Effector memory CD8-positive, alpha-beta T cell (primary cell): ENCODE measurements around the gene TJP3.

Source experiments
- ATAC-seq: fragments of 150-1000 bp; cut with Tn5 transposase; replicated peaks from 2 replicates; pipeline ENCODE4 v1.10.0; 2021; ENCODE audit warnings: mild to moderate bottlenecking, moderate library complexity
- DNase-seq, 3 experiments: peaks; one replicate each; pipeline ENCODE4 v3.0.0; 2021
- H3K27ac Mint-ChIP-seq, 2 donors: one replicate each; pipeline ENCODE4 v1.8.0; 2022; ENCODE audit warnings: mild to moderate bottlenecking in 2 of 2, mixed read lengths in 2 of 2, moderate library complexity in 2 of 2
- H3K27me3 Mint-ChIP-seq, 2 donors: one replicate each; pipeline ENCODE4 v1.8.0; 2022; ENCODE audit warnings: mixed read lengths in 2 of 2
- H3K36me3 Mint-ChIP-seq: one replicate; pipeline ENCODE4 v1.8.0; 2022; ENCODE audit warnings: mild to moderate bottlenecking, moderate library complexity, mixed read lengths; ENCODE audit not compliant: insufficient read depth
- H3K4me1 Mint-ChIP-seq, 2 donors: one replicate each; pipeline ENCODE4 v1.8.0; 2022; ENCODE audit warnings: low read depth in 2 of 2, mixed read lengths in 2 of 2
- H3K4me3 Mint-ChIP-seq, 2 donors: one replicate each; pipeline ENCODE4 v1.8.0; 2022; ENCODE audit warnings: mild to moderate bottlenecking in 2 of 2, mixed read lengths in 2 of 2, moderate library complexity in 2 of 2
- H3K9me3 Mint-ChIP-seq, 2 donors: one replicate each; pipeline ENCODE4 v1.8.0; 2022; ENCODE audit warnings: mixed read lengths in 2 of 2

Gene TJP3

DNA sequence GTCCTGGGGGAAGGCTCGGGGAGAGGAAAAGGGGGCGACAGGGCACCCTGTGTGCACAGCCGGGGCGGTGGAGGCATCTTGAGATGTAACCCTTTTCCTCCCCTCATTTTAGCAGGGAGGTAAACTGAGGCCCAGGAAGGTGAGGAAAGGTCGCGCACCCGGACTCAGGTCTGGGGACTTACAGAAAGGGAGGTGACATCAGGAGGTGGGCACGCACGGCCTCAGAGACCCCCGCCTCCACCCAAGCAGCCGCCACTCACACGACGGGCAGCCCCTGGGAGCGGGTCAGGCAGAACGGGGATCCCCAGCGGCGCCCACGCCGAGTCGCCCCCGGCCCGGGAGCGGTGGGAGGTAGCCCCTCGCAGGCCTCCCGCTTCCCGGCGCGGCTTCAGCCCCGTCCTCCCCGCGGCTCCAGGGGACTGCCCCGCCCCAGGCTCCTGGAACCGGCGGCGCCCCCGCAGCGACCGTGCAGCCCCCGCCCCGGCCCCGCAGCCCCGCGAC, 8.4 kb upstream of the TJP3 start:
- H3K27ac Mint-ChIP-seq, result peak overlapping the region in 1 of 2 donors; percentile 90
- ATAC-seq (peak; percentile 10), DNase-seq (no peak)
- no peaks in the 10 kb centered on the region for H3K9me3 Mint-ChIP-seq
- peaks cover 19 to 28% of the 10 kb centered on the region in 2 donors for H3K4me1 Mint-ChIP-seq
- peak overlapping the region; percentile 91 to 95 for H3K4me3 Mint-ChIP-seq
- peaks cover 5% of the 10 kb centered on the region for H3K36me3 Mint-ChIP-seq
- no peaks in the 10 kb centered on the region for H3K27me3 Mint-ChIP-seq

- Mint-ChIP-seq H3K27ac (peak within 1 kb of the TSS in 1 of 2 donors; percentile 90), H3K36me3 (peaks cover 5% of the 10 kb centered on the region), H3K27me3 (peaks cover 0 to 1% of the 10 kb centered on the region in 2 donors), H3K4me1 (peaks cover 19 to 28% of the 10 kb centered on the region in 2 donors), H3K9me3 (no peaks in the 10 kb centered on the region), H3K4me3 (peak within 1 kb of the TSS; percentile 91 to 95)
- DNase-seq, result peak; percentile 92 to 93 (median 92)
- ATAC-seq, result peak; percentile 97
Measured at GRCh38 chr19:3700242-3701032, 7.7 kb upstream of the TJP3 start, which contains the start of gene PIP5K1C. TSS of gene PIP5K1C (minus strand) at chr19:3700468. CDS start at chr19:3700390, 78 bp downstream.

- DNase-seq (no peak), ATAC-seq (no peak)
- peaks cover 5% of the 10 kb centered on the region for H3K36me3 Mint-ChIP-seq
- H3K27ac Mint-ChIP-seq, result no peak overlapping the region
- peaks cover 19 to 31% of the 10 kb centered on the region in 2 donors for H3K4me1 Mint-ChIP-seq
- H3K4me3 Mint-ChIP-seq, result no peak overlapping the region
- H3K9me3 Mint-ChIP-seq, result no peaks in the 10 kb centered on the region
- peaks cover 0 to 9% of the 10 kb centered on the region in 2 donors for H3K27me3 Mint-ChIP-seq
Measured at GRCh38 chr19:3701200-3701599, 7.0 kb upstream of the TJP3 start.

DNA sequence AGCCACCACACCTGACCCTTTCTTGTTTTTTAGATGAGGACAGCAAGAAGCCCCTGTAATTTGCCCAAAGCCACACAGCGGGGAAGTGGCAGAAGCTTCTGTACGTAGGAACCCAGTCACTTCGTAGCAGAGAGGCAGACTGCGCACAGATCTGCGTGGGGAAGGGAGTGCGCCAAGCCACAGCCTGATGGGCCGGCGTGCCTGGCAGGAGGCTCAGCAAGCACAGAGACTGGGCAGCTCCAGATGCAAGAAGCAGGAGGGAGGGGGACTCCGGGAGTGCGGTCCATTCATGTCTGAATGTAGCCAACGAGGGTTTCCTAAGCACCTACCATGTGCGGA, 347 bp upstream of the TJP3 start:
- DNase-seq (no peak), ATAC-seq (no peak)
- no peak overlapping the region for H3K4me3 Mint-ChIP-seq
- peaks cover 3 to 4% of the 10 kb centered on the region in 2 donors for H3K4me1 Mint-ChIP-seq
- H3K27ac Mint-ChIP-seq, result no peak overlapping the region
- no peaks in the 10 kb centered on the region for H3K36me3 Mint-ChIP-seq
- peaks cover 0 to 26% of the 10 kb centered on the region in 2 donors for H3K27me3 Mint-ChIP-seq
- no peaks in the 10 kb centered on the region for H3K9me3 Mint-ChIP-seq

GRCh38 chr19:3710265-3710812, 2.2 kb downstream of the TJP3 start:
- Mint-ChIP-seq H3K27ac (no peak overlapping the region), H3K27me3 (peaks cover 0 to 26% of the 10 kb centered on the region in 2 donors), H3K4me1 (peaks cover 3 to 5% of the 10 kb centered on the region in 2 donors), H3K4me3 (no peak overlapping the region), H3K36me3 (no peaks in the 10 kb centered on the region), H3K9me3 (no peaks in the 10 kb centered on the region)
- DNase-seq (no peak), ATAC-seq (peak; percentile 35)

DNA sequence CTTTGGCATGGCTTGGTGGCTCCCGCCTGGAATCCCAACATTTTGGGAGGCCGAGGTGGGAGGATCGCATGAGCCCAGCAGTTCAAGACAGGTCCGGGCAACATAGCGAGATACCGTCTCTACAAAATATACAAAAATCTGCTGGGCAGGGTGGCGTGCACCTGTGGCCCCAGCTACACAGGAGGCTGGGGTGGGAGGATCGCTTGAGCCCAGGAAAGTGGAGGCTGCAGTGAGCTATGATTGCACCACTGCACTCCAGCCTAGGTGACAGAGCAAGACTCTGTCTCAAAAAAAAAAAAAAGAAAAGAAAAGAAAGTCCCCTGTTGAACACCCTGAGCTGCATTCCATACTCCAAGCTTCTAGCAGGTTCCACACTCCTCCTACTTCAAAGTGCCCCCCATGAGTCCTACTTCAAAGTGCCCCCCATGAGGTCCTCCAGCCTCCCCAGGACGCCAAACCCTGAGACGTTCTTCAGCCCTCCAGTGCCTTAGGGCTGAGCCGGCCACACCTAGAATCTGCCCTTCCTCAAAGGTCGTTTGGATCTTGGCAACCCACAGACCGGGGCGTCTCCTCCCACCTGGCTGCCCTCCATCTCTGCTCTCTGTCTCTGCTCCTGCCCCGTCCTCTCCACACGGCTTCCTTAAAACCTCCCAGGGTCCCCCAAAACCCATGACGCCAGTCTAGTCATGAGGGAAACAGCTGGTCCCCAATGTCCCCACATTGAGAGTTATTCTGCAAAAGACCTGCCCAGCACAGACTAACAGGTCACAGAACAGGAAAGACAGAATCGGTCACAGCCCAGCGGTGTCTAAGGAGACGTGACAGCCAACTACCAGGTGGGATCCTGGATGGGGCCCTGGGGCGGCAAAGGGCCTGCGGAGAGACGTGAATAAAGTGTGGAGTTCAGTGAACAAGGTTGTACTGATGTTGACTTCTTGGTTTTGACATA, 4.8 kb downstream of the TJP3 start:
- ATAC-seq, result no peak

GRCh38 chr19:3716147-3716668, 8.0 kb downstream of the TJP3 start:
- H3K4me3 Mint-ChIP-seq, result no peak overlapping the region
- no peak for ATAC-seq

More for the DNA sequence above, 4.8 kb downstream of the TJP3 start:
- DNase-seq, result no peak
- peaks cover 0 to 2% of the 10 kb centered on the region in 2 donors for H3K4me1 Mint-ChIP-seq
- H3K27ac Mint-ChIP-seq, result no peak overlapping the region
- H3K9me3 Mint-ChIP-seq, result no peaks in the 10 kb centered on the region
- H3K36me3 Mint-ChIP-seq, result no peaks in the 10 kb centered on the region
- peaks cover 0 to 17% of the 10 kb centered on the region in 2 donors for H3K27me3 Mint-ChIP-seq
- H3K4me3 Mint-ChIP-seq, result no peak overlapping the region

GRCh38 chr19:3719868-3720267, 11.7 kb downstream of the TJP3 start:
- peaks cover 0 to 13% of the 10 kb centered on the region in 2 donors for H3K27me3 Mint-ChIP-seq
- H3K9me3 Mint-ChIP-seq, result no peaks in the 10 kb centered on the region
- no peak for ATAC-seq
- no peak overlapping the region for H3K27ac Mint-ChIP-seq
- DNase-seq, result no peak
- peaks cover 7 to 9% of the 10 kb centered on the region in 2 donors for H3K4me1 Mint-ChIP-seq
- no peaks in the 10 kb centered on the region for H3K36me3 Mint-ChIP-seq
- H3K4me3 Mint-ChIP-seq, result peak overlapping the region in 1 of 2 donors; percentile 75

More at GRCh38 chr19:3716147-3716668, 8.0 kb downstream of the TJP3 start:
- Mint-ChIP-seq H3K27me3 (peaks cover 0 to 10% of the 10 kb centered on the region in 2 donors), H3K36me3 (no peaks in the 10 kb centered on the region), H3K27ac (no peak overlapping the region), H3K4me1 (peaks cover 5% of the 10 kb centered on the region in 2 donors), H3K9me3 (no peaks in the 10 kb centered on the region)
- no peak for DNase-seq

DNA sequence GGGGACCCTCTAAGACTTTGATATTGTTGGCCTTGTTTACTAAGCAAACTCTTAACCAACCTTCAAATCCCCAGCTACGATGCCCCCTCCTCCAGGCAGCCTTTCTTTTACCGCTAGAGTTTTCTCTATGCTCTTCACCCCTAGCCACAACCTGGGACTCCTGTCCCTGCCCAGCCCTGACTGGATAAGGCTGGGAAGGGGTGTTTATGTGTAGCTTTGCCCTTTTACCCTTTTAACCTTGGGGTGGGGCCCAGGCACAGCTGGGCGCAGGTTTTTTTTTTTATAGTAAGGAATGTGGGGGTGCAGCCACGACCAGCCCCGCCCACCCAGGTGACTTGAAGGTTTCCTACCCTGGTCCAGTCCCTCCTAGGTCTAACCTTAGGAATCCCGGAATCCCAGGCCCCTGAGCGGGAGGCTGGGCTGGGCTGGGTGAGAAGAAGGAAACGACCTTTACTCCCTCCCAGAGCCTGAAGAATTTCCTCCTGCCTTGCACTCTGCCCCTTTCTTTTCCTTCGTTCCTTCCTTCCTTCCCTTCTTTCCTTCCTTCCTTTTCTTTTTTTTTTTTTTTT, 12.2 kb downstream of the TJP3 start:
- Mint-ChIP-seq H3K36me3 (no peaks in the 10 kb centered on the region), H3K4me3 (peak overlapping the region; percentile 4 to 75)

DNA sequence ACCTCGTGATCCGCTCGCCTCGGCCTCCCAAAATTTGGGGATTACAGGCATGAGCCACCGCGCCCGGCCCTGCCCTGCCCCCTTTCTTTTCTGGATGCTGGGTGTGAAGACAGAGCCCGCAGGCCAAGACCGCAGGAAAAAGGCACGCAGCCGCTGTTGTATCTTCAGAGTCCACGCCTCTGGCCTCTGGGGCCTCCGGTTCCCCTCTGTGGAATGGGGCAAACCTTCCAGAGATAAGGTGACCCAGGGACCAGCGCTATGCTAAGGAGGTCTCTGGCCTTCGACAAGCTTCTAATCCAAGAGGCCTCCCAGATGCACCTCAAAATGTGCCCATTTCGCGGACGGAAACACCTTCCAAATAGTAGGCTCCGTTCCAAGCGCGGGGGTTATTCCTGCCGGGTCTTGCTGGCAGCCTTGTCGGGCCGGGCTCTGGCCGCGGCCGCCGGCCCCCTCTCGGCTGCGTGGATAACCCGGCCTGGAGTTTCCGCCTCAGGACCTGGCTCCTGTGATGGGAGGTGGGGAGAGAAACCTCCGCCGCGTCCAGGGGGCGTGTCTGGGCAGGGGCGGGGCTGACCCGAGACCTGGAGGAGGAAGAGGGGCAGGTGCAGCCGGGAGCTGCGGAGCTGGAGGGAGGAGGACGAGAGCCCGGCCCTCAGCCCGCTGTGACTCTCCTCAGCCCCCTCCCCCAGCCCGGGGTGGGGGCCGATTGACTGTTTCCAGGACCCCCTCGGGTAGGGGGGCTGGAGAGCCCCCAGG, 13.1 kb downstream of the TJP3 start:
- peak; percentile 96 for ATAC-seq
- H3K27ac Mint-ChIP-seq, result no peak overlapping the region
- peaks cover 7 to 9% of the 10 kb centered on the region in 2 donors for H3K4me1 Mint-ChIP-seq
- DNase-seq, result peak; percentile 88 to 92 (median 90)
- H3K4me3 Mint-ChIP-seq, result peak overlapping the region; percentile 73 to 75
- peaks cover 0 to 13% of the 10 kb centered on the region in 2 donors for H3K27me3 Mint-ChIP-seq
- H3K36me3 Mint-ChIP-seq, result peaks cover 3% of the 10 kb centered on the region
- H3K9me3 Mint-ChIP-seq, result no peaks in the 10 kb centered on the region

More for the DNA sequence above, 12.2 kb downstream of the TJP3 start:
- no peaks in the 10 kb centered on the region for H3K9me3 Mint-ChIP-seq
- H3K27ac Mint-ChIP-seq, result no peak overlapping the region
- peaks cover 0 to 13% of the 10 kb centered on the region in 2 donors for H3K27me3 Mint-ChIP-seq
- peaks cover 7 to 9% of the 10 kb centered on the region in 2 donors for H3K4me1 Mint-ChIP-seq
- DNase-seq, result no peak
- ATAC-seq, result no peak

GRCh38 chr19:3721887-3722442, 13.8 kb downstream of the TJP3 start:
- ATAC-seq, result no peak
- Mint-ChIP-seq H3K9me3 (no peaks in the 10 kb centered on the region), H3K27me3 (peaks cover 0 to 13% of the 10 kb centered on the region in 2 donors), H3K27ac (no peak overlapping the region), H3K4me3 (peak overlapping the region; percentile 73 to 75), H3K36me3 (peaks cover 3% of the 10 kb centered on the region), H3K4me1 (peaks cover 7 to 9% of the 10 kb centered on the region in 2 donors)
- DNase-seq, result no peak
